ENCODE results near the gene NARF. TPM values are rescaled to one million over a fixed set of nuclear protein-coding genes. Genes with fewer than 3 reads are reported as not detected.
"Not testable (repeated sequence)": the region's sequence is repeated elsewhere in the genome, so short reads cannot be mapped to it uniquely, and the experiment has no call there.

NARF gene
- total and polyA plus RNA-seq, 9 donors: 32.1 to 77.5 (median 55.4) TPM

DNA sequence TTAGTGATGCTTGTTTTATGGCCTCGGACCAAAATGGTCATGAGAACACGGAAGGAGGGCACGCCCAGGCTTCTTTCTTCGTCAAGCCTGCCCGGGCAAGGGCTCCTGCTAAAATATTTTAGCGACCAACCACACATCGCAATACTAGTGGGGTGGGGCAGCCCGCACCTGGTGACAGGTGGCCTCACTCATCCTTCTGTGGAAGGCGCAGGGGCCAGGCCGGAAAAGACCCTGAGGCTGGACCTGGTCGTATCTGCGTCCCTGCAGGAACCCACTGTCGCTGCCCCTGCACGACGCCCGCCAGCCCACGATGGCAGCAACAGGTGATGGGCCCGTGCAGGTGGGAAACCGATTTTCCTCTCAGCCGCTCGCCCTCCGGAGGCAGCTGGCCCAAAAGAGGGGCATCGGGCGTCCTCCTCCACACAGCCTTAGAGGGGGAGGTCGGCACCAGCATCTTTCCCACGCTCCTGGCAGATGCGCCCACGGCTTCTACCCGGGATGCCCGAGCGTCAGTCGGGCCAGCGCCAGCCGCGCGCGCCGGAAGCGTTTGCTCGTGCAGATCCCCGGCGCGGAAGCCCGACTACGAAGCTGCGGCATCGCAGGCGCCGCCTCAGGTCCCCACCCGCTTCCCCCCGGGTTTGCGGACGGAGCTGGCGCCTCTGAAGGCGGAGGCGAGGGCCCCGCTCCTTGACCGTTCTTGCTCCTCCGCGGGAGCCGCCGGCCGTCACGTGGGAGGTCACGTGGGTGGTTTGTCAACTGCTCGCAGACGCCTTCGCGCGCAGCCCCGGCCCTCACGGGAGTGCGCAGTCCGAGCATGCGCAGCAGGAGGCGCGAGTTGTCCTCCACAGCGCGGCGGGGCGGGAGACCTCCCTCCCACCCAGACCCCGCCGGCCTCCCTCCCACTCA lies 38.2 kb downstream of the NARF start:
- Histone ChIP-seq H3K27me3 (ENCODE audit: control insufficient read depth, insufficient read depth, low read length) (no peaks in the 10 kb centered on the region), H3K4me3 (ENCODE audit: low read length) (peak overlapping the region; percentile 76), H3K4me1 (ENCODE audit: control insufficient read depth, insufficient read depth, low read length) (peaks cover 16% of the 10 kb centered on the region), H3K36me3 (ENCODE audit: control insufficient read depth, insufficient read depth, low read length) (no peaks in the 10 kb centered on the region), H3K9me3 (replicated peaks; ENCODE audit: control insufficient read depth, low read depth, low read length) (no peaks in the 10 kb centered on the region), H3K27ac (ENCODE audit: low read length) (peak overlapping the region; percentile 55)
- WGBS (ENCODE audit: insufficient coverage): 7% methylated on average over 72 of the region's 83 CpGs
- DNase-seq: peak; percentile 98

DNA sequence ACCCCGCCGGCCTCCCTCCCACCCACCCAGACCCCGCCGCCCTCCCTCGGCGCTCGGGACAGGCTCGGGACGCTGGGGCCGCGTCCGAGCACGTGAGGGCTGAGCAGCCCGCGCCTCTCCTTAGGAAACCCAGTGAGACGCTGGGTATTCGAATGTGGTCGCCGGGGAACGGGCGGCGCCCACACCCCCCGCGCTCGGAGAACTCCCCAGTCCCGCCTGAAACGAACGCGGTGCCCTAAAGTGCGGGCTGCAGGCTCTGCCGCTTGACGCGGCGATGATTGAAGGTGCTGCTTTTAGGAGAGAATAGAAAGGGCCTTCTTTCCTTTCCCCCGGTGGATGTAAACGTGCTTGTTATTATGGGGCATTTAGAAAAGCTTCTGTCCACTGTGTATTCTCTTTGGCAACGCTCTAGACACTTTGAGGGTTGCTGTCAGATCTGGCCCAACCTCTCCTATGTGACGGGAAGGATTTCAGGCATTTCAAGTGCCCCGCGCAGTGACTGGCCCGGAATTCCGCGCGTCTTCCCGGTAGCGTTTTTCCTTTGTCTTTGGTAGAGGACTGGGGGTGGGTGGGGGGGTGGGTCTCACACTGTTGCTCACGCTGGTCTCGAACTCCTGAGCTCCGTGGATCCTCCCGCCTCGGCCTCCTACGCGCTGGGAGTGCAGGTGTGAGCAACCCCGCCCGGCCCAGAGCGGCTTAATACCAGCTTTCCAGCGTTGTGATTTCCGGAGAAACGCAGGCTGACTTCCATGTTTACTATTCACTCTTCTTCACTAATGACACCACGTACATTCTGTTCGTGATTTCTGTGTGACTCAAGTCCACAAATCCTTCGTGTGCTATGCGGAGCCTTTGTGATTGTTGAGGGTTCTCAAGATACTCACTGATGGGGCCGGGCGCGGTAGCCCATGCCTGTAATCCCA lies 39.2 kb downstream of the NARF start:
- no peaks in the 10 kb centered on the region for H3K36me3 ChIP-seq (ENCODE audit: control insufficient read depth, insufficient read depth, low read length)
- peak; percentile 57 for DNase-seq
- H3K27ac ChIP-seq (ENCODE audit: low read length): peak overlapping the region; percentile 86
- no peaks in the 10 kb centered on the region for H3K9me3 ChIP-seq (replicated peaks; ENCODE audit: control insufficient read depth, low read depth, low read length)
- H3K27me3 ChIP-seq (ENCODE audit: control insufficient read depth, insufficient read depth, low read length): no peaks in the 10 kb centered on the region
- WGBS (ENCODE audit: insufficient coverage): under 1% methylated on average over 38 of the region's 66 CpGs
- H3K4me3 ChIP-seq (ENCODE audit: low read length): peak overlapping the region; percentile 46
- H3K4me1 ChIP-seq (ENCODE audit: control insufficient read depth, insufficient read depth, low read length): peaks cover 16% of the 10 kb centered on the region

DNA sequence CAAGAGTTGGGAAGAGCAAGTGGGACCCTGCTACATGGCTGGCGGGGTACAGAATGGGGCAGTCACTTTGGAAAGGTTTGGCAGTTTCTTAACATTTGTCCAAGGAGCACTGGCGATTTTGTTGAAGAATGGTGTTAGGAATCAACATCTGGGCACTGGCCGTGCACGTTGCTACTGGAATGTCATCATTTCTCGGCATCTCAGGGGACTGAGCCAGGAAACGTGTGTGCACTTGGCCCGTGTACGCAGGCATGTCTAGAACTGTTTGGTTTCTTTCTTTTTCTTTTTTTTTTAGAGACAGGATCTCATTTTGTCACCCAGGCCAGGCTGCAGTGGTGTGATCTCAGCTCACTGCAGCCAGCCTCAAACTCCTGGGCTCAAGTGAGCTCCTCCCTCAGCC lies 43.7 kb downstream of the NARF start:
- Histone ChIP-seq H3K4me3 (ENCODE audit: low read length) (no peak overlapping the region), H3K9me3 (replicated peaks; ENCODE audit: control insufficient read depth, low read depth, low read length) (no peaks in the 10 kb centered on the region), H3K36me3 (ENCODE audit: control insufficient read depth, insufficient read depth, low read length) (no peaks in the 10 kb centered on the region), H3K4me1 (ENCODE audit: control insufficient read depth, insufficient read depth, low read length) (peaks cover 6% of the 10 kb centered on the region), H3K27me3 (ENCODE audit: control insufficient read depth, insufficient read depth, low read length) (no peaks in the 10 kb centered on the region), H3K27ac (ENCODE audit: low read length) (no peak overlapping the region)
- DNase-seq: no peak
- WGBS (ENCODE audit: insufficient coverage): 37% methylated on average over 8 of the region's 8 CpGs

DNA sequence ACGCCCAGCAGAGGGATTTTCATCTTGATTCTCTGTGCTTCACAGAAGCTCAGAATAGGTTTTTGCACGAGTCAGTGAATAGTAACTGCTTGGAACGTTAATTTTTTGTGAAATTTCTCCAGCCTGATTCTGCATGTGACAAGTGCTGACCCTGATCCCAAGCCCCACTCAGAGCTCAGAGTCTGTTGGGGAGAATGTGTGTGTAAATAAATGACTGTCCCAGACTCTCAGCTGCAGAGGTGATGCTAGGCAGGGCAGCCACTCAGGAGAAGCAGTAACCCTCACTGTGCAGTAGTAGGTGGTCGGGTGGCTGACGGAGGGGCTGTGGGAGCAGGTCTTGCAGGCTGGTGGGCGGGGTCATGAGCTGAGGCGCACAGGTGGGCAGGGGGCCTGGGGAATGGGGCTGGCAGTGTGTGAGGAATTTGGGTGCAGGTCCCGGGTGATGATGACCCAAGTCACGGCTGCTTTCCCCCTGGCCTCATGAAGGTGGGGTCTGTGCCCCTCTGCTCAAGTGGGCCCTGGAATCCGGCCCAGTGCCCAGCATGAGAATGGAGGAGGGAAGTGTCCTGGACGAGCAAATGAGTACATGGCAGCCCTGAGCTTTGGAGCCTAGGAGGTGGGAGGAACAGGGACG lies 44.7 kb downstream of the NARF start:
- WGBS (ENCODE audit: insufficient coverage): 66% methylated on average over 10 of the region's 12 CpGs
- Histone ChIP-seq H3K9me3 (replicated peaks; ENCODE audit: control insufficient read depth, low read depth, low read length) (no peaks in the 10 kb centered on the region), H3K4me3 (ENCODE audit: low read length) (no peak overlapping the region), H3K4me1 (ENCODE audit: control insufficient read depth, insufficient read depth, low read length) (peaks cover under 1% of the 10 kb centered on the region), H3K27me3 (ENCODE audit: control insufficient read depth, insufficient read depth, low read length) (no peaks in the 10 kb centered on the region), H3K27ac (ENCODE audit: low read length) (no peak overlapping the region), H3K36me3 (ENCODE audit: control insufficient read depth, insufficient read depth, low read length) (no peaks in the 10 kb centered on the region)
- no peak for DNase-seq

DNA sequence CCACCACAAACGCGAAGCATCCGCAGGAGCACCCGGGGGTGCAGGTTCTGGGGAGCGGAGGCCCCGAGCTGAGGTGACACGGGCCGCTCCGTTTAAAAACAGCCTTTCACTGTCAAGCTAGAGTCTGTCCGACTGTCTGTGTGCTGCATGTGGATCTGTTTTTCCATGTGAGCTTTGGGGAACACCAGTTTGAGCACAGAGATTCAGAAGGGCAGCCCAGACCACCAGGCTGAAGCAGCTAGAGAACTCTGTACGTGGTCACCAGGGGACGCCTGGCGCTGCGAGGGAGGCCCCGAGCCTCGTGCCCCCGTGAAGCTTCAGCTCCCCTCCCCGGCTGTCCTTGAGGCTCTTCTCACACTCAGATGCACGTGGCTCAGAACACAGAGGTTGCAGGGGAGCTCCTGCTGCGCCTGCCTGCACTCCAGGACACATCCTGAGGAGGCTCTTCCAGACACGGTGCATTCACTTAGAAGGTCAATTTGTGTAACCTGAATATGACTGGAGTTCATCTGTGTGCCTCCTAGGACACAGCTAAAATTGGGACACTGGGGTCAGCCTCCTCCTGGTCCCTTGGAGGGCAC lies 45.3 kb downstream of the NARF start:
- Histone ChIP-seq H3K27me3 (ENCODE audit: control insufficient read depth, insufficient read depth, low read length) (no peaks in the 10 kb centered on the region), H3K27ac (ENCODE audit: low read length) (no peak overlapping the region), H3K9me3 (replicated peaks; ENCODE audit: control insufficient read depth, low read depth, low read length) (no peaks in the 10 kb centered on the region), H3K4me3 (ENCODE audit: low read length) (no peak overlapping the region), H3K36me3 (ENCODE audit: control insufficient read depth, insufficient read depth, low read length) (no peaks in the 10 kb centered on the region), H3K4me1 (ENCODE audit: control insufficient read depth, insufficient read depth, low read length) (no peaks in the 10 kb centered on the region)
- no peak for DNase-seq
- 67% methylated on average over 21 of the region's 21 CpGs for WGBS (ENCODE audit: insufficient coverage)

DNA sequence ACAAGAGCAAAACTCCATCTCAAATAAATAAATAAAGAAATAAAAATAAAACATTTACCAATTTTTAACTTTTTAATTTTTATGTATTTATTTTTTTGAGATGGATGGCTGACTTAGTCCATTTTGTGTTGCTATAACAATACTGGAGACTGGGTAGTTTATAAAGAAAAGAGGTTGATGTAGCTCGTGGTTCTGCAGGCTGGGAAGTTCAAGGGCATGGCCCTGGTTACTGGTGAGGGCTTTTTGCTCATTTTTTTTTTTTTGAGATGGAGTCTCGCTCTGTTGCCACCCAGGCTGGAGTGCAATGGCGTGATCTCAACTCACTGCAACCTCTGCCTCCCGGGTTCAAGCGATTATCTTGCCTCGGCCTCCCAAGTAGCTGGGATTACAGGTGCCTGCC lies 46.8 kb downstream of the NARF start:
- no peak overlapping the region for H3K4me3 ChIP-seq (ENCODE audit: low read length)
- no peaks in the 10 kb centered on the region for H3K36me3 ChIP-seq (ENCODE audit: control insufficient read depth, insufficient read depth, low read length)
- H3K27ac ChIP-seq (ENCODE audit: low read length): no peak overlapping the region
- no peaks in the 10 kb centered on the region for H3K4me1 ChIP-seq (ENCODE audit: control insufficient read depth, insufficient read depth, low read length)
- no peaks in the 10 kb centered on the region for H3K9me3 ChIP-seq (replicated peaks; ENCODE audit: control insufficient read depth, low read depth, low read length)
- DNase-seq: no peak
- 93% methylated on average over 3 of the region's 6 CpGs for WGBS (ENCODE audit: insufficient coverage)
- H3K27me3 ChIP-seq (ENCODE audit: control insufficient read depth, insufficient read depth, low read length): no peaks in the 10 kb centered on the region

DNA sequence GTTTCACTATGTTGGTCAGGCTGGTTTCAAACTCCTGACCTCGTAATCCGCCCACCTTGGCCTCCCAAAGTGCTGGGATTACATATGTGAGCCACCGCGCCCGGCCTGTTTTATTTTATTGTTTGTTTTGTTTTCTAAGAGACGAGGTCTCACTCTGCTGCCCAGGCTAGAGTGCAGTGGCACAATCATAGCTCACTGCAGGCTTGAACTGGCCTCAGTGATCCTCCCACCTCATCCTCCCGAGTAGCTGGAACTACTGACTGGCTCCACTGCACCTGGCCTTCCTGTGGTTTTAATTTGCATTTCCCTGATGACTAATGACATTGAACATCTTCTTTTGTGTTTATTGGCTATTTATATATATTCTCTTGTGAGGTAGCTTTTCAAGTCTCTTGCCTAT lies 47.9 kb downstream of the NARF start:
- H3K9me3 ChIP-seq (replicated peaks; ENCODE audit: control insufficient read depth, low read depth, low read length); H3K27me3 ChIP-seq (ENCODE audit: control insufficient read depth, insufficient read depth, low read length); DNase-seq: not testable (repeated sequence)

DNA sequence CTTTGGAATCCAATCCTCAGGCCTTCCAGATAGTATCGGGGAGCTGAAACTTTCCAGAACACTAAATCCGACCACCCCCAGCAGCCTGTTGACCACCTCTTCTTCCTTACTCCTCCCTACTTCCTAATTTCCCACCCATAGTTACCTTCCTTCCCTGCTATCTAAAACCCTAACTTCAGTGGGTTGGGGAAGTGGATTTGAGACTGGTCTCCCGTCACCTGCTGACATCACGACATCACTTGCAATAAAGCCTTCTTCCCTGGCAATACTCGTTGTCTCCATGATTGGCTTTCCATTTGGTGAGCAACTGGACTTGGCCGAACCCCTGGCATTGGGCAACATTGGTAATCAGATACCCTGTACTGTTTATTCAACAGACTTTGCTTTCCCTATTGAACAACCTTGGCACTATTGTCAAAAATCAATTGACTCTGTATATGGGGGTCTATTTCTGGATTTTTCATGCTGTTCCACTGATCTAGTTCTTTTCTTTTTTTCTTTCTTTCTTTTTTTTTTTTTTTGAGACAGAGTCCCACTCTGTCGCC lies 49.2 kb downstream of the NARF start:
- no peak overlapping the region for H3K4me3 ChIP-seq (ENCODE audit: low read length)
- H3K4me1 ChIP-seq (ENCODE audit: control insufficient read depth, insufficient read depth, low read length): no peaks in the 10 kb centered on the region
- no peak overlapping the region for H3K27ac ChIP-seq (ENCODE audit: low read length)
- WGBS (ENCODE audit: insufficient coverage): 92% methylated on average over 4 of the region's 7 CpGs
- no peak for DNase-seq
- no peaks in the 10 kb centered on the region for H3K9me3 ChIP-seq (replicated peaks; ENCODE audit: control insufficient read depth, low read depth, low read length)
- H3K36me3 ChIP-seq (ENCODE audit: control insufficient read depth, insufficient read depth, low read length): no peaks in the 10 kb centered on the region
- H3K27me3 ChIP-seq (ENCODE audit: control insufficient read depth, insufficient read depth, low read length): no peaks in the 10 kb centered on the region

More for the DNA sequence above, 47.9 kb downstream of the NARF start:
- not testable (repeated sequence) for H3K27ac ChIP-seq (ENCODE audit: low read length); H3K4me3 ChIP-seq (ENCODE audit: low read length); H3K4me1 ChIP-seq (ENCODE audit: control insufficient read depth, insufficient read depth, low read length); H3K36me3 ChIP-seq (ENCODE audit: control insufficient read depth, insufficient read depth, low read length)
- WGBS (ENCODE audit: insufficient coverage): no CpG with 5 or more reads among the region's 7 CpGs

DNA sequence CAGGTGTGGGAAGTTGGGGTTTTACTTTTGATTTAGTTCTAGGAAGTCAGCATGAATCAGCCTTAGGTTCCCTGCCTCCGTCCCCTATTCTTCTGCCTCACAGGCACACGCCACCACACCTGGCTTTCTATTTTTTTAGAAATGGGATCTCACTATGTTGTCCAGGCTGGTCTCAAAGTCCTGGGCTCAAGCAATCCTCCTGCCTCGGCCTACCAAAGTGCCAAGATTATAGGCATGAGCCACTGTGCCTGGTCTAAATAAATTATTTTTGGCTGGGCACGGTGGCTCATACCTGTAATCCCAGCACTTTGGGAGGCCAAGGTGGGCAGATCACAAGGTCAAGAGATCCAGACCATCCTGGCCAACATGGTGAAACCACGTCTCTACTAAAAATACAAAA lies 53.1 kb downstream of the NARF start:
- H3K36me3 ChIP-seq (ENCODE audit: control insufficient read depth, insufficient read depth, low read length); H3K9me3 ChIP-seq (replicated peaks; ENCODE audit: control insufficient read depth, low read depth, low read length); H3K27ac ChIP-seq (ENCODE audit: low read length); H3K27me3 ChIP-seq (ENCODE audit: control insufficient read depth, insufficient read depth, low read length); H3K4me1 ChIP-seq (ENCODE audit: control insufficient read depth, insufficient read depth, low read length); DNase-seq; H3K4me3 ChIP-seq (ENCODE audit: low read length): not testable (repeated sequence)
- WGBS (ENCODE audit: insufficient coverage): 80% methylated on average over 4 of the region's 5 CpGs

Data from muscle of leg (tissue), 11 donors.